ENCODE results near the gene APOC3. TPM values are rescaled to one million over a fixed set of nuclear protein-coding genes. Genes with fewer than 3 reads are reported as not detected.

The APOC3 gene
- total RNA-seq, 2 donors from 2014 or later = 7.3 TPM; not detected in 1

GRCh38 chr11:116819049-116819448 lies 10.7 kb upstream of the APOC3 start:
- H3K27ac ChIP-seq = no peak overlapping the region
- WGBS, 2 donors = 86 to 87% methylated on average over 9 of the region's 9 CpGs
- H3K27me3 ChIP-seq = no peaks in the 10 kb centered on the region
- no peaks in the 10 kb centered on the region for H3K4me1 ChIP-seq
- no peaks in the 10 kb centered on the region for H3K9me3 ChIP-seq
- H3K4me3 ChIP-seq = no peak overlapping the region
- no peak for ATAC-seq
- no peak for DNase-seq
- intact Hi-C loops (cut with DNase I) = no loop called here
- TF ChIP-seq, protein P1, sequence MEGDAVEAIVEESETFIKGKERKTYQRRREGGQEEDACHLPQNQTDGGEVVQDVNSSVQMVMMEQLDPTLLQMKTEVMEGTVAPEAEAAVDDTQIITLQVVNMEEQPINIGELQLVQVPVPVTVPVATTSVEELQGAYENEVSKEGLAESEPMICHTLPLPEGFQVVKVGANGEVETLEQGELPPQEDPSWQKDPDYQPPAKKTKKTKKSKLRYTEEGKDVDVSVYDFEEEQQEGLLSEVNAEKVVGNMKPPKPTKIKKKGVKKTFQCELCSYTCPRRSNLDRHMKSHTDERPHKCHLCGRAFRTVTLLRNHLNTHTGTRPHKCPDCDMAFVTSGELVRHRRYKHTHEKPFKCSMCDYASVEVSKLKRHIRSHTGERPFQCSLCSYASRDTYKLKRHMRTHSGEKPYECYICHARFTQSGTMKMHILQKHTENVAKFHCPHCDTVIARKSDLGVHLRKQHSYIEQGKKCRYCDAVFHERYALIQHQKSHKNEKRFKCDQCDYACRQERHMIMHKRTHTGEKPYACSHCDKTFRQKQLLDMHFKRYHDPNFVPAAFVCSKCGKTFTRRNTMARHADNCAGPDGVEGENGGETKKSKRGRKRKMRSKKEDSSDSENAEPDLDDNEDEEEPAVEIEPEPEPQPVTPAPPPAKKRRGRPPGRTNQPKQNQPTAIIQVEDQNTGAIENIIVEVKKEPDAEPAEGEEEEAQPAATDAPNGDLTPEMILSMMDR (IDR thresholded peaks at IDR 0.05) = no peak
- no peak for TF ChIP-seq POLR2A (IDR thresholded peaks at IDR 0.05)
- no peaks in the 10 kb centered on the region for H3K36me3 ChIP-seq (replicated peaks in 1 of 2; ENCODE audit: insufficient read depth in 1 of 2, low read depth in 2 of 2)

GRCh38 chr11:116821050-116821918 lies 8.4 kb upstream of the APOC3 start:
- intact Hi-C loops (cut with DNase I) = no loop called here
- no peak for ATAC-seq
- TF ChIP-seq, protein P1 (IDR thresholded peaks at IDR 0.05) = no peak
- no peak for TF ChIP-seq POLR2A (IDR thresholded peaks at IDR 0.05)
- DNase-seq = no peak
- Histone ChIP-seq H3K4me3 (no peak overlapping the region), H3K9me3 (no peaks in the 10 kb centered on the region), H3K27me3 (no peaks in the 10 kb centered on the region), H3K36me3 (replicated peaks in 1 of 2; ENCODE audit: insufficient read depth in 1 of 2, low read depth in 2 of 2) (no peaks in the 10 kb centered on the region), H3K27ac (no peak overlapping the region), H3K4me1 (no peaks in the 10 kb centered on the region)
- WGBS, 2 donors = 91 to 93% methylated on average over 24 to 44 of the region's 51 CpGs

DNA sequence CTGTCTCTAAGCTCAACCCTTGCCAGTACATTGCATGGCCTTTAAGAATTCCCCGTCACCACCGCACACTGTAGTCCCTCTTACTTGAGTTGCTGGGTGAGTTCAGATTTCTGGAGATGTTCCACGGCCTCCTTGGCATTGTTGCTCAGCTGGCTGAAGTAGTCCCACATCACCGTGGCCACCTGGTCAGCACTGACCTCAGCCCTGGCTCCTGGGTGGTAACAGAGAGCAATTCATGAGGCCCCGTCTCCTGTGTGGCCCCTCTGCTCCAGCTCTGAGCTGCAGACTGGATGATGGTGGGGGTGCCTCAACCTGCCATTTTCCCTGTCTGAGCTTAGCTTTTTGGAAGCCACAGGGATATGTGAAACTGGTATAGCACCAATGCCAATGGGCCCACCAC lies 7.1 kb upstream of the APOC3 start:
- no peaks in the 10 kb centered on the region for H3K4me1 ChIP-seq
- intact Hi-C loops (cut with DNase I) = no loop called here
- H3K27ac ChIP-seq = no peak overlapping the region
- H3K27me3 ChIP-seq = no peaks in the 10 kb centered on the region
- ATAC-seq (no peak), DNase-seq (no peak)
- no peaks in the 10 kb centered on the region for H3K9me3 ChIP-seq
- WGBS, 2 donors = 70 to 78% methylated on average over 5 of the region's 5 CpGs
- no peak overlapping the region for H3K4me3 ChIP-seq
- no peak for TF ChIP-seq POLR2A (IDR thresholded peaks at IDR 0.05)
- TF ChIP-seq, protein P1 (IDR thresholded peaks at IDR 0.05) = no peak
- no peaks in the 10 kb centered on the region for H3K36me3 ChIP-seq (replicated peaks in 1 of 2; ENCODE audit: insufficient read depth in 1 of 2, low read depth in 2 of 2)

DNA sequence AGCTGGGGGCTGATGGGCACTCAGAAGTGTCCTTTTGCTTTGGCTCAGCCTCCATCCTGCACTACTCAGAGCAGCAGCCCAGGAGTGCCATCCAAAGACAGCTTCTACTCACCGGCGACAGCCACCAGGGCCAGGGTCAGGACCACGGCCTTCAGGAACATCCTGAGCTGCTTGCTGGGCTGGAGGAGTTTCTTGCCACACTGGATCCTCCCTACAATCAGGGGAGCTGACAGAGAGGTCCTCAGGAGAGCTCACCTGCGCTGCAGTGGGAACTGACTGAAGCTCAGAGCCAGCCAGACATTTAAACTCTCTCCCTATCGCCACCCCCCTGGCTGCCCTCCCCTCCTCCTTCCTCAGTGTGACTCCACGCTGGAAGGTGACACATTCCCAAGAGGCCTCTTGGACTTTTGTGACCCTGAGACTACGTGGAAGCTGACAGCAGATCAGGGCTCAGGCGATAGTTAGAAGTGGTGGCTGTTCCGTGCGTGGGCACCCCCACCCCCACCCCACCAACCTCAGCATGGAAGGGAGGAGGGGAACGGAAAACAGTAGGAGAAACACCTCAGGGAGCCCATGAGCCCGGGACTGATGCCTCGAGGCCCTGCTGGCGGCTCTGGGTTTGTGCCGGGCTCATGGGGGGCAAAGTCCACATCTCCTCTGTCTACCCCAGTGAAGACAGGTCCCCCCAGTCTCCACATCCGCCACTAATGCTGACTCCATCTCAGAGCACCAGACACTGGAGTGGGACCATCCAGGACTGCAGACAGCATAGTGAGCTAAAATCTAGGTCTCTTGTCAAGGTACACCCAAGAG lies 6.5 kb upstream of the APOC3 start, which contains the start of gene APOA4:
TSS of gene APOA4 (minus strand) at position 274 of the 813 bp plus-strand sequence. CDS start at position 161, 113 bp downstream.
- Histone ChIP-seq H3K27ac (no peak within 1 kb of the TSS), H3K27me3 (no peaks in the 10 kb centered on the region), H3K4me3 (no peak within 1 kb of the TSS), H3K36me3 (replicated peaks in 1 of 2; ENCODE audit: insufficient read depth in 1 of 2, low read depth in 2 of 2) (no peaks in the 10 kb centered on the region), H3K9me3 (no peaks in the 10 kb centered on the region), H3K4me1 (no peaks in the 10 kb centered on the region)
- ATAC-seq = no peak
- TF ChIP-seq POLR2A (IDR thresholded peaks at IDR 0.05) = no peak
- TF ChIP-seq, protein P1 (IDR thresholded peaks at IDR 0.05) = no peak
- 61 to 70% methylated on average over 3 to 15 of the region's 16 CpGs for WGBS, 2 donors
- intact Hi-C loops (cut with DNase I) = no loop called here
- no peak for DNase-seq

Data from body of pancreas (tissue), 4 donors.